Activated CD8-positive, alpha-beta memory T cell treated with anti-CD3 and anti-CD28 coated beads for 48 hours (primary cell): Measurements from ENCODE around the gene HINT3.
A peak's percentile ranks its signal among the peaks of the same experiment; 100 is the strongest.
"Not testable (repeated sequence)": the region's sequence is repeated elsewhere in the genome, so short reads cannot be mapped to it uniquely, and the experiment has no call there.

Source experiments
- DNase-seq, 3 experiments: peaks; one replicate each; pipeline ENCODE4 v3.0.0-alpha.2; 2020; ENCODE audit warnings: low read depth in 2 of 3, low spot score in 2 of 3

Gene HINT3

GRCh38 chr6:125995972-125996580, 39.5 kb downstream of the HINT3 start:
- DNase-seq = peak; percentile 19 to 38 (median 32)

GRCh38 chr6:126002755-126003679, 46.4 kb downstream of the HINT3 start:
- DNase-seq = no peak

- DNase-seq = no peak
These were observed 51.2 kb downstream of the HINT3 start for GRCh38 chr6:126007800-126008199.

- no peak for DNase-seq
These were observed 53.5 kb downstream of the HINT3 start for GRCh38 chr6:126010040-126010439.

- DNase-seq = no peak
These were observed 59.3 kb downstream of the HINT3 start for GRCh38 chr6:126015863-126016262.

GRCh38 chr6:126016591-126016990, 60.0 kb downstream of the HINT3 start:
- DNase-seq = no peak

- no peak for DNase-seq
These were observed 61.1 kb downstream of the HINT3 start for GRCh38 chr6:126017668-126018067.

GRCh38 chr6:126020305-126021050, 63.9 kb downstream of the HINT3 start:
- DNase-seq = no peak

- not testable (repeated sequence) for DNase-seq
These were observed 66.9 kb downstream of the HINT3 start for GRCh38 chr6:126023474-126023873.

GRCh38 chr6:126026001-126026400, 69.4 kb downstream of the HINT3 start:
- DNase-seq = no peak

- DNase-seq = no peak
These were observed 71.0 kb downstream of the HINT3 start for GRCh38 chr6:126027601-126028000.
